IPS-18c (cell line): ENCODE results near the gene ZNF732.
"Not testable (repeated sequence)": the region's sequence is repeated elsewhere in the genome, so short reads cannot be mapped to it uniquely, and the experiment has no call there.

Source experiments
- H3K4me3 ChIP-seq: 2 replicates; pipeline ENCODE4 v1.7.0; 2013; ENCODE audit warnings: low read depth, mild to moderate bottlenecking, low read length, moderate library complexity; ENCODE audit not compliant: insufficient read depth
- H3K9me3 ChIP-seq: one replicate; pipeline ENCODE4 v1.6.1; 2013; ENCODE audit warnings: mild to moderate bottlenecking, low read length, moderate library complexity; ENCODE audit not compliant: control insufficient read depth, insufficient read depth

Gene ZNF732

GRCh38 chr4:273309-274017 is 31.8 kb downstream of the ZNF732 start:
- Histone ChIP-seq H3K4me3 (no peak overlapping the region), H3K9me3 (peaks cover 20% of the 10 kb centered on the region)

DNA sequence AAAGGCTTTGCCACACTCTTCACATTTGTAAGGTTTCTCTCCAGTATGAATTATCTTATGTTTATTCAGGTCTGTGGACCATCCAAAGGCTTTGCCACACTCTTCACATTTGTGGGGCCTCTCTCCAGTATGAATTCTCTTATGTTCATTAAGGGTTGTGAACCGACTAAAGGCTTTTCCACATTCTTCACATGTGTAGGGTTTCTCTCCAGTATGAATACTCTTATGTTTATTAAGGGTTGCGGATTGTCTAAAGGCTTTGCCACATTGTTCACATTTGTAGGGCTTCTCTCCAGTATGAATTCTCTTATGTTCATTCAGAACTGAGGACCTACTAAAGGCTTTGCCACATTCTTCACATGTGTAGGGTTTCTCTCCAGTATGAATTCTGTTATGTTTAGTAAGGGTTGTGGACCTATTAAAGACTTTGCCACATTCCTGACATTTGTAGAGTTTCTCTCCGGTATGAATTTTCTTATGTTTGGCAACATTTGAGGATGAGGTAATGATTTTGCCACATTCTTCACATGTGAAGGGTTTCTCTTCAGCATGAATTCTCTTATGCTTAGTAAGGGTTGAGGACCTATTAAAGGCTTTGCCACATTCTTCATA is 33.7 kb downstream of the ZNF732 start:
- Histone ChIP-seq H3K9me3 (peaks cover 21% of the 10 kb centered on the region), H3K4me3 (no peak overlapping the region)

- H3K9me3 ChIP-seq: peaks cover 17% of the 10 kb centered on the region
These were observed 46.0 kb downstream of the ZNF732 start for GRCh38 chr4:259240-259639.

DNA sequence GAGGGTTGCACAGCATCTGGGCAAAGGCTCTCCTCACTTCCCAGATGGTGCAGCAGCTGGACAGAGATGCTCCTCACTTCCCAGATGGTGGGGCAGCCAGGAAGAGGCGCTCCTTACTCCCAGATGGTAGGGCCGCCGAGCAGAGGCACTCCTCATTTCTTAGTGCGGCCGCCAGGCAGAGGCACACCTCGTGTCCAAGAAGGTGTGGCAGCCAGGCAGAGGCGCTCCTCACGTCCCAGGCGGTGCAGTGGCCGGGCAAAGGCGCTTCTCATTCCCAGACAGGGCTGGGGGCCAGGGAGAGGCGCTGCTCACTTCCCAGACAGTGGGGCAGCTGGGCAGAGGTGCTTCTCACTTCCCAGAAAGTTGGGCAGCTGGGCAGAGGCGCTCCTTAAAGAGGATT is 48.8 kb downstream of the ZNF732 start:
- peaks cover 9% of the 10 kb centered on the region for H3K9me3 ChIP-seq
- no peak overlapping the region for H3K4me3 ChIP-seq

More at GRCh38 chr4:259240-259639, 46.0 kb downstream of the ZNF732 start:
- H3K4me3 ChIP-seq: not testable (repeated sequence)

- Histone ChIP-seq H3K9me3 (peaks cover 9% of the 10 kb centered on the region), H3K4me3 (no peak overlapping the region)
These were observed 51.1 kb downstream of the ZNF732 start for GRCh38 chr4:253936-254756.

- H3K9me3 ChIP-seq: peaks cover 12% of the 10 kb centered on the region
These were observed 53.1 kb downstream of the ZNF732 start for GRCh38 chr4:252065-252601.

DNA sequence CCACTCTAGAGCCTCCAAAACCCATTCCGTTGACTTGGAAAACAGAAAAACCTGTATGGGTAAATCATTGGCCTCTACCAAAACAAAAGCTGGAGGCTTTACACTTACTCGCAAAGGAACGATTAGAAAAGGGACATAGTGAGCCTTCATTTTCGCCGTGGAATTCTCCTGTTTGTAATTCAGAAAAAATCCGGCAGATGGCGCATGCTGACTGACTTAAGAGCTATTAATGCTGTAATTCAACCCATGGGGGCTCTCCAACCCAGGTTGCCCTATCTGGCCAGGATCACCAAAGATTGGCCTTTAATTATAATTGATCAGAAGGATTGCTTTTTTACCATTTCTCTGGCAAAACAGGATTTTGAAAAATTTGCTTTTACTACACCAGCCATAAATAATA is 60.8 kb downstream of the ZNF732 start:
- peaks cover 20% of the 10 kb centered on the region for H3K9me3 ChIP-seq
- H3K4me3 ChIP-seq: no peak overlapping the region

More at GRCh38 chr4:252065-252601, 53.1 kb downstream of the ZNF732 start:
- H3K4me3 ChIP-seq: no peak overlapping the region

- H3K4me3 ChIP-seq: no peak overlapping the region
- peaks cover 19% of the 10 kb centered on the region for H3K9me3 ChIP-seq
These were observed 61.8 kb downstream of the ZNF732 start for GRCh38 chr4:243426-243825.

- Histone ChIP-seq H3K9me3 (peaks cover 14% of the 10 kb centered on the region), H3K4me3 (no peak overlapping the region)
These were observed 63.0 kb downstream of the ZNF732 start for GRCh38 chr4:242121-242848.

- peaks cover 14% of the 10 kb centered on the region for H3K9me3 ChIP-seq
- not testable (repeated sequence) for H3K4me3 ChIP-seq
These were observed 63.9 kb downstream of the ZNF732 start for GRCh38 chr4:241411-241810.

GRCh38 chr4:236028-236427 is 69.2 kb downstream of the ZNF732 start:
- H3K9me3 ChIP-seq: peaks cover 2% of the 10 kb centered on the region

GRCh38 chr4:234178-234577 is 71.1 kb downstream of the ZNF732 start:
- H3K9me3 ChIP-seq: peaks cover 7% of the 10 kb centered on the region
- no peak overlapping the region for H3K4me3 ChIP-seq

More at GRCh38 chr4:236028-236427, 69.2 kb downstream of the ZNF732 start:
- H3K4me3 ChIP-seq: no peak overlapping the region

GRCh38 chr4:223913-224497 is 81.3 kb downstream of the ZNF732 start:
- Histone ChIP-seq H3K4me3 (no peak overlapping the region), H3K9me3 (peaks cover 11% of the 10 kb centered on the region)
